Colonic mucosa (tissue), 4 donors: ENCODE data around the gene TJP2. TPM values are rescaled to one million over a fixed set of nuclear protein-coding genes. Genes with fewer than 3 reads are reported as not detected.

Source experiments
- DNase-seq: peaks from one replicate; pipeline ENCODE4 v3.0.0-alpha.2; 2020
- H3K27ac ChIP-seq: fragments of 200-600 bp; one replicate; pipeline ENCODE4 v1.8.0; 2021
- H3K27me3 ChIP-seq: fragments of 200-600 bp; one replicate; pipeline ENCODE4 v1.8.0; 2021
- H3K36me3 ChIP-seq: fragments of 200-600 bp; one replicate; pipeline ENCODE4 v1.8.0; 2021
- H3K4me1 ChIP-seq: fragments of 200-600 bp; one replicate; pipeline ENCODE4 v1.8.0; 2021; ENCODE audit warnings: mild to moderate bottlenecking
- H3K4me3 ChIP-seq: fragments of 200-600 bp; one replicate; pipeline ENCODE4 v1.8.0; 2021
- H3K9ac ChIP-seq, 2 donors: one replicate each; pipeline ENCODE4 v1.7.0; 2013; ENCODE audit warnings: control low read depth in 2 of 2, low read depth in 2 of 2, low read length in 2 of 2
- H3K9me3 ChIP-seq: fragments of 200-600 bp; one replicate; pipeline ENCODE4 v1.8.0; 2021
- CTCF ChIP-seq: fragments of 200-600 bp; IDR thresholded peaks from one replicate; pipeline ENCODE4 v1.8.0; 2022; ENCODE audit warnings: antibody characterized with exemption, mild to moderate bottlenecking
- intact Hi-C: fragments of 100-400 bp; cut with DNase I; formaldehyde crosslinking; loops from one replicate; pipeline ENCODE4 v1.14.1; 2022
- total RNA-seq, 2 donors: library from RNA; stranded (reverse); fragmentation: NEBNext Ultra II Directional in 1 of 2; extraction: Animal tissue kit (Norgen Biotek cat#: 25700) in 1 of 2; gene quantifications; one replicate each; pipeline ENCODE4 v1.2.1, GENCODE V29; 2021
- donor health status: healthy.
- donor health status: DM: no; HTN: no; CAD: no.
- donor health status: DM: no; HTN: no; CAD: no.

TJP2 gene
- total RNA-seq, 2 donors from 2014 or later = 133 to 174 TPM

DNA sequence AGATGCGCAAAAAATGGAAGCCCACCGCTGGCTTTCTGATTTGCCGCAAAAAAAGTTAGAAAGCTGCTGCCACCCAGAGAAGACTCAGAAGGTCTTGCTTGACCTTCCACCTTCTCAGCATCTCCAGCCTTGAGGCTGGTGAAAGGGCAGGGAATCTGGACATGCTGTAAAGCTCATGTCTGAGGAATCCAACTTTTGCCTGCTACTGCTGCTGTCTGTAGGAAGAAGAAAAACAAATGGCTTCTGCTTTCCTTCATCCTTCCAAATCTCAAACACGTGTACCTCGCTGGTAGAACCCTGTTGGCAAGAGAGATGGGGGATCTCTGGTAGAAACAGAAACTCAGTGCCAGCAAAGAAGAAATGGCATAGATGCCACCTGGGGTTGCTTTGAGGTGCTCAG lies 10.2 kb downstream of the TJP2 start:
- Histone ChIP-seq H3K27ac (no peak overlapping the region), H3K27me3 (no peaks in the 10 kb centered on the region), H3K4me1 (no peaks in the 10 kb centered on the region), H3K4me3 (no peak overlapping the region), H3K9me3 (no peaks in the 10 kb centered on the region), H3K36me3 (no peaks in the 10 kb centered on the region), H3K9ac (no peak overlapping the region)
- DNase-seq = no peak
- TF ChIP-seq CTCF = no peak
- intact Hi-C loops = no loop called here

DNA sequence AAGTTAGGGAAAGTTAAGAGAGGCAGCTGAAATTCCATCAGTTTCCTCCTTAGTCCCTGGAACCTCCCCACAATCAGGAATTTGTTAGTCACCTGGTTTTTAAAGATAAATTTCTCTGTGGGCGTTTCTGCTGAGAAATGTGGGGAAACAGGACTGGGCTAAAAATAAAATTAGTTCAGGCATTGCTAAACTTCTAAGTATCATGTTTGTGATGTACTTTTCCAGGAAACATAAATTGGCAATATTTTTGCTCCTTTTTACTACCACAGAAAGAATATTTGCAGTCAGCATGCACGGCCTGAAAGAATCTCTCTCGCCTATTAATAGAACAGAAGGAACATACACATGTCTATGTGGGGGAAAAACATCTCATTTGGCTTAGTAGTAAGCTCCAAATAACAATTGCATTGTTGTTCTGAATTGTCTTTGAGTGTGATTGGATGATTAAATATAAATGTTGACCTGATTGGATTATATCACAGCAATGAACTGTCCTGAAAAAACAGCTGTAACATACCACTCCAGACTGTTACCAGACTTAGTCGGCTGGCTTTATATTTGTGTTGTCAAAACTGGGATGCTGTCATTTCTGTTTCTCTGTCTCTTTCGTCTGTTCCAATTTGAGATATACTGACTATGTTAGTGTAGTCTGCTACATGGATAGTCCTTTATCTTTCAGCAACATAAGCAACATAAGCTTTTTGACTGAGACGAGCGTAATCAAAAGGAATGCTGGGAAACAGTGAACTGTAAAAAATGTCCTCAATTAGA lies 12.9 kb downstream of the TJP2 start:
- H3K27ac ChIP-seq = no peak overlapping the region
- H3K4me3 ChIP-seq = no peak overlapping the region
- no peaks in the 10 kb centered on the region for H3K36me3 ChIP-seq
- TF ChIP-seq CTCF = no peak
- intact Hi-C loops = no loop called here
- no peak overlapping the region for H3K9ac ChIP-seq
- H3K4me1 ChIP-seq = no peaks in the 10 kb centered on the region
- no peaks in the 10 kb centered on the region for H3K27me3 ChIP-seq
- H3K9me3 ChIP-seq = no peaks in the 10 kb centered on the region
- DNase-seq = no peak

- Histone ChIP-seq H3K27ac (no peak overlapping the region), H3K4me1 (no peaks in the 10 kb centered on the region), H3K27me3 (no peaks in the 10 kb centered on the region), H3K4me3 (no peak overlapping the region), H3K9me3 (no peaks in the 10 kb centered on the region), H3K36me3 (no peaks in the 10 kb centered on the region), H3K9ac (no peak overlapping the region)
- TF ChIP-seq CTCF = no peak
- intact Hi-C loops = no loop called here
- no peak for DNase-seq
Observed at GRCh38 chr9:69188975-69189374, 14.9 kb downstream of the TJP2 start.

DNA sequence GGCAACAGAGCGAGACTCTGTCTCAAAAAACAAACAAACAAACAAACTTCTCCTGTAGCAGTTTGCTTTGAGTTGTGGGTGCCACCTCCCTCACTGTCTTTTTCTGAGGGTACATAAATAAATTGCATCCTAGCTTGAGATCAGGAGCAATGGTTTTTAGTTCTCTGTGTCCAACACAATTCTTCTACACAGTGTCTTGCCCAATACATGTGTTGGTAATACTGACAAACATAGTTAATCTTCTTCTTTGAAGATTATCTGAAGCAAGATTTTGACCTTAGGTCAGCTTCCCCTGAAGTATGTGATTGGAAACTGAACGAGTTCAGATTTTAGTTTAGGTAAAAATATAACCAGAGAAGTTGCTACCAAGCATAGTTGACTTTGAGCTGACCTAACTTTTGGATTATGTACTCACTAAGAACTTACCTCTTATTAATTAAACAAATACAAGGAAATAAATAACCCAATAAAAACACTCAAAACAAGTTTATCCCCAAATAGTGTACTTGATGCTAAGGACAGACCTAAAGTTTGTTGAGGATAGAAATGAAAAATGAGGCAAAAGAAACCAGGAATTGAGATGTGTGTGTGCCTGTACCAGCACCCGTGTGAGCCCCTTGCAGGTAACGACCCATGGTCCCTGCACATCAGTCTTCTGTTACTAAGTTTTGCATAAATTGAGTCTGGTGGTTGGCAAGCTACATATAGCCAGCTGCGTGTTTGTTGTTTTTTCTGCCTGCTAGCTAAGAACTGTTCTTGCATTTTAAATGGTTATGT lies 16.2 kb downstream of the TJP2 start:
- no peak for DNase-seq
- no peaks in the 10 kb centered on the region for H3K9me3 ChIP-seq
- H3K27ac ChIP-seq = no peak overlapping the region
- intact Hi-C loops = loop anchor here (10.0 kb wide), 1 partner anchor 55 kb away; no protein-coding TSS in a partner anchor
- H3K27me3 ChIP-seq = no peaks in the 10 kb centered on the region
- no peak for TF ChIP-seq CTCF
- no peak overlapping the region for H3K4me3 ChIP-seq
- no peaks in the 10 kb centered on the region for H3K4me1 ChIP-seq
- H3K36me3 ChIP-seq = no peaks in the 10 kb centered on the region
- H3K9ac ChIP-seq = no peak overlapping the region

GRCh38 chr9:69190863-69191181 lies 16.7 kb downstream of the TJP2 start:
- H3K4me3 ChIP-seq = no peak overlapping the region
- H3K9me3 ChIP-seq = no peaks in the 10 kb centered on the region
- no peak overlapping the region for H3K9ac ChIP-seq
- no peaks in the 10 kb centered on the region for H3K4me1 ChIP-seq
- TF ChIP-seq CTCF = no peak
- H3K36me3 ChIP-seq = no peaks in the 10 kb centered on the region
- H3K27me3 ChIP-seq = no peaks in the 10 kb centered on the region
- DNase-seq = no peak
- intact Hi-C loops = loop anchor here (10.0 kb wide), 1 partner anchor 56 kb away; no protein-coding TSS in a partner anchor
- H3K27ac ChIP-seq = no peak overlapping the region
